ENCODE data around the gene TMEM202. TPM values are rescaled to one million over a fixed set of nuclear protein-coding genes. Genes with fewer than 3 reads are reported as not detected.
"Not testable (repeated sequence)": the region's sequence is repeated elsewhere in the genome, so short reads cannot be mapped to it uniquely, and the experiment has no call there.

TMEM202 gene
- total RNA-seq, 4 donors from 2014 or later = not detected

GRCh38 chr15:72382146-72382545 lies 16.0 kb upstream of the TMEM202 start:
- WGBS, 2 donors = 75 to 80% methylated on average over 2 of the region's 2 CpGs
- DNase-seq (ENCODE audit: low spot score in 2 of 2) = no peak
- no peak for TF ChIP-seq POLR2A (IDR thresholded peaks at IDR 0.05)
- no peak for TF ChIP-seq CTCF (IDR thresholded peaks at IDR 0.05)
- no peak overlapping the region for H3K4me3 ChIP-seq (ENCODE audit: low read depth, poor library complexity, severe bottlenecking)
- intact Hi-C loops (cut with DNase I; ENCODE audit: low total_unique reads) = no loop called here

GRCh38 chr15:72387741-72388140 lies 10.4 kb upstream of the TMEM202 start:
- TF ChIP-seq POLR2A (IDR thresholded peaks at IDR 0.05) = no peak
- TF ChIP-seq CTCF (IDR thresholded peaks at IDR 0.05) = no peak
- no peak for DNase-seq (ENCODE audit: low spot score in 2 of 2)
- no peak overlapping the region for H3K4me3 ChIP-seq (ENCODE audit: low read depth, poor library complexity, severe bottlenecking)
- intact Hi-C loops (cut with DNase I; ENCODE audit: low total_unique reads) = no loop called here

GRCh38 chr15:72389231-72389630 lies 8.9 kb upstream of the TMEM202 start:
- no peak for DNase-seq (ENCODE audit: low spot score in 2 of 2)
- TF ChIP-seq POLR2A (IDR thresholded peaks at IDR 0.05) (no peak), CTCF (IDR thresholded peaks at IDR 0.05) (no peak)
- 73 to 81% methylated on average over 3 of the region's 3 CpGs for WGBS, 2 donors
- H3K4me3 ChIP-seq (ENCODE audit: low read depth, poor library complexity, severe bottlenecking) = no peak overlapping the region
- intact Hi-C loops (cut with DNase I; ENCODE audit: low total_unique reads) = no loop called here

GRCh38 chr15:72396331-72396730 lies 1.8 kb upstream of the TMEM202 start:
- not testable (repeated sequence) for DNase-seq (ENCODE audit: low spot score in 2 of 2); H3K4me3 ChIP-seq (ENCODE audit: low read depth, poor library complexity, severe bottlenecking)
- 93% methylated on average over 17 of the region's 24 CpGs; no CpG with 5 or more reads in 1 of the 2 donors for WGBS, 2 donors
- intact Hi-C loops (cut with DNase I; ENCODE audit: low total_unique reads) = loop anchor here (5.0 kb wide), 1 partner anchor 1269 kb away; no protein-coding TSS in a partner anchor

GRCh38 chr15:72398648-72399047 lies 543 bp downstream of the TMEM202 start:
- intact Hi-C loops (cut with DNase I; ENCODE audit: low total_unique reads) = loop anchor here (5.0 kb wide), 1 partner anchor 1271 kb away; no protein-coding TSS in a partner anchor
- no peak for DNase-seq (ENCODE audit: low spot score in 2 of 2)
- no peak overlapping the region for H3K4me3 ChIP-seq (ENCODE audit: low read depth, poor library complexity, severe bottlenecking)
- WGBS, 2 donors = 83 to 85% methylated on average over 7 of the region's 7 CpGs
- no peak for TF ChIP-seq CTCF (IDR thresholded peaks at IDR 0.05)
- TF ChIP-seq POLR2A (IDR thresholded peaks at IDR 0.05) = no peak

- 60 to 81% methylated on average over 5 of the region's 5 CpGs for WGBS, 2 donors
- H3K4me3 ChIP-seq (ENCODE audit: low read depth, poor library complexity, severe bottlenecking) = no peak overlapping the region
- TF ChIP-seq POLR2A (IDR thresholded peaks at IDR 0.05) (no peak), CTCF (IDR thresholded peaks at IDR 0.05) (no peak)
- intact Hi-C loops (cut with DNase I; ENCODE audit: low total_unique reads) = no loop called here
- DNase-seq (ENCODE audit: low spot score in 2 of 2) = no peak
Observed at GRCh38 chr15:72402726-72403125, 4.6 kb downstream of the TMEM202 start.
